HG03039 (cell line): ENCODE measurements around the gene XIRP1.

ENCODE experiments used
- ATAC-seq: cut with Tn5 transposase; IDR thresholded peaks from one replicate; pipeline ENCODE4 v1.9.1; 2021; ENCODE audit warnings: mild to moderate bottlenecking, moderate library complexity; ENCODE audit not compliant: unreplicated experiment

The XIRP1 gene

GRCh38 chr3:39133822-39134221 is 58.6 kb downstream of the XIRP1 start:
- no peak for ATAC-seq
